Stimulated activated CD4-positive, alpha-beta T cell treated with anti-CD3 and anti-CD28 coated beads, Interleukin-4, amount 100 ng/mL, for 48 hours (primary cell): Measurements from ENCODE around the gene MIP.
"Not testable (repeated sequence)": the region's sequence is repeated elsewhere in the genome, so short reads cannot be mapped to it uniquely, and the experiment has no call there.

Source experiments
- DNase-seq, 2 donors: peaks; one replicate each; pipeline ENCODE4 v3.0.0-alpha.2; 2020; ENCODE audit warnings: low read depth in 2 of 2

MIP gene

DNA sequence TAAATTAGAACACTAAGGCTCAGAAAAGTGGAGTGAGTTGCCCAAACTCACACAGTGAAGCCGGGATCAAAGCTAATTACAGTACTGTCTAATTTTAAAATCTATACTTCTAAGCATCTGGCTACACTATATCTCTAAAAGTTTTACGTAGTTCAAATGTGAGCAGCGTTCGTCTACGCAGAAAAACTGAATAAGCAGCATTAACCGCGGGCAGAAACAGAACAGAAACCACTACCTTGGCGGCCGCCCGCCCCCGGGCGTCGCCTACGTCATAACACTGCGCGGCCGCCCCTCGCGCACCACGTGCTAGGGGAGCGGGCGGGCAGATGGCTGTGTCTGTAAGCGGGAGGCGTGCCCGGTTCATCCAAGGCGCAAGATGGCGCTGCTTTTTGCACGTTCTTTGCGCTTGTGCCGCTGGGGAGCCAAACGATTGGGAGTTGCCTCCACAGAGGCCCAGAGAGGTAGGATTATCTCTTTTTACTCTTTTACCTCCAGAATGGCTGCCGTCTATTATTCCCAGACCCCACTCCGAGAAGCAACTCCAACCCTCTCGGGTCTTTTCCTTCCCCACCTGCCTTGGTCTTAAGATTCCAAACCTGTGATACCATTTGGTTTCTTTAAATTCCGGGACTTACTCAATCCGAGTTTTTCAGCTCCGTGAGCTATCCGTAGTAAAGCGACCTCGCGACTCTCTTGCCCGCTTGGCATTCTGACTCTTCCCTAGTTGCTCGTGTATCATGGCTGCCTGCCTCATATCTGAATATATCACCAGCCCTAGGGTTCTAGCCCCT, 14.0 kb upstream of the MIP start, which contains the start of gene SPRYD4:
Gene SPRYD4, plus strand, starts transcription at position 363 of the 791 bp plus-strand sequence. Its CDS starts 14 bp downstream, at position 377.
- DNase-seq = peak; percentile 85 to 91

- no peak for DNase-seq
Measured at GRCh38 chr12:56462565-56462964, 8.1 kb upstream of the MIP start.

GRCh38 chr12:56461235-56462159, 7.0 kb upstream of the MIP start:
- DNase-seq = no peak

DNA sequence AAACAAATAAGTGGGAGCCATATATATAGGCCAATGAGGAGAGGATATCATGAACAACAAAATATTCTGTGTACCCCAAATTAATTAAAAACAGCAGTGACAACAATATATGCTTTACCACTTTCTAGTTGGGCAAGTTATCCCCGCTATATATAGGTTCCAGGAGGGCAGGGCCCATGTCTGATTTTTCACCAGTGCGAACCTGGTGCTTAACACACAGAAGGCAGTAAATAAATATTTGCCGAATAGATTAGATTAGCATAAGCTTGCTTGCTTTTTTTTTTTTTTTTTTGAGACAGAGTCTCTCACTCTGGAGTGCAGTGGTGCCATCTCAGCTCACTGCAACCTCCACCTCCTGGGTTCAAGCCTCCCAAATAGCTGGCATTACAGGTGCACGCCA, 3.4 kb upstream of the MIP start:
- no peak for DNase-seq

DNA sequence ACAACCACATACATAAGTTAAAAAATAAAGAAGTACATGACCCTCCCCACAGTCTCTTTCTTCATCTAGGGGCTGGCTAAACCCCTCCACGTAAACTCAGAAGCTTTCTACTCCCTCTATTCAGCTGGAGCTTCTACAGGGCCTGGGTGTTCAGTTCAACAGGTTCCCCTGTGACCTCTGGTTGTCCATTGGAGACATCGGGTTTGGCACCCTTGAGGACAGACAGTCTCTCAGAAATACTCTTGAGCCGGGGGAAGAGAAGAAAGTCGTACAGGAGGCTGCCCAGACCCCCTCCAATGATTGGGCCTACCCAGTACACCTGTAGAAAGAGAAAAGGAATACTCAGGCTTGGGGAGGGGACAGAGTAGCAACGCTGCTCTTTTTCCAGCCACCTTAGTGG, 3.3 kb downstream of the MIP start:
- no peak for DNase-seq

- DNase-seq = no peak
Measured at GRCh38 chr12:56450241-56450640, 4.2 kb downstream of the MIP start.

- DNase-seq = no peak
Measured at GRCh38 chr12:56449622-56449984, 4.9 kb downstream of the MIP start.

- peak; percentile 76 to 84 for DNase-seq
Measured at GRCh38 chr12:56448860-56449621, 5.4 kb downstream of the MIP start, which contains the start of gene TIMELESS. Gene TIMELESS, minus strand, starts transcription at chr12:56449426. Its CDS starts 15,256 bp downstream, at chr12:56434170.

- DNase-seq = not testable (repeated sequence)
Measured at GRCh38 chr12:56443208-56443607, 11.2 kb downstream of the MIP start.

DNA sequence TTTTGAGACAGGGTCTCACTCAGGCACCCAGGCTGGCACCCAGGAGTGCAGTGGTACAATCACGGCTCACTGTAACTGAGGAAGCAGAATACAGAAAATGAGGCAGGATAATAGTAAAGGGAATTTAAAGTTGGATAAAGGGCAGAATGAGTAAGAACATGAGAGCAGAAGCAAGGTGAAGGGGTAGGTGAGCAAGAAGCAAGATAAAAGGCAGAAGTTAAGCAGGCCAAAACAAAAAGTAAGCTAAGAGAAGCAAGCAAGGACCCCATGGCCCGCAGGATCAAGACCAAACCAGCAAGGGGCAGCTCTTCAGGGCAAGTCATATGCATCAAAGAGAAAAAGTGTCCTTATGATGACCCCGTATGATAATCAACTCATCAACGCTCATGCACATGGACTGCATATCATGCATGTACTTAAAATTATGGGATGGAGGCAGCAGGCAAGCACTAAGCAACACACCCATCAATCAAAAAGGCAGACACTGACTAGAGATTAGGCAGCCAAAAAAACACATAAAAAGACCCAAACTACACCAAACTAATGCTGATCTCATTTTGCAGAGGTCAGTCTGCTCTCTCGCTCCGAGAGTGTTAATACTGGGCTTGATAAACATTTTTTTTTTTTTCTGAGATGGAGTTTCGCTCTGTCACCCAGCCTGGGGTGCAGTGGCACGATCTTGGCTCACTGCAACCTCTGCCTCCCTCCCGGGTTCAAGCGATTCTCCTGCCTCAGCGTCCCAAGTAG, 16.9 kb downstream of the MIP start:
- no peak for DNase-seq

- no peak for DNase-seq
Measured at GRCh38 chr12:56434828-56435227, 19.6 kb downstream of the MIP start.

GRCh38 chr12:56431850-56432249, 22.6 kb downstream of the MIP start:
- no peak for DNase-seq

- no peak for DNase-seq
Measured at GRCh38 chr12:56431288-56431687, 23.2 kb downstream of the MIP start.

DNA sequence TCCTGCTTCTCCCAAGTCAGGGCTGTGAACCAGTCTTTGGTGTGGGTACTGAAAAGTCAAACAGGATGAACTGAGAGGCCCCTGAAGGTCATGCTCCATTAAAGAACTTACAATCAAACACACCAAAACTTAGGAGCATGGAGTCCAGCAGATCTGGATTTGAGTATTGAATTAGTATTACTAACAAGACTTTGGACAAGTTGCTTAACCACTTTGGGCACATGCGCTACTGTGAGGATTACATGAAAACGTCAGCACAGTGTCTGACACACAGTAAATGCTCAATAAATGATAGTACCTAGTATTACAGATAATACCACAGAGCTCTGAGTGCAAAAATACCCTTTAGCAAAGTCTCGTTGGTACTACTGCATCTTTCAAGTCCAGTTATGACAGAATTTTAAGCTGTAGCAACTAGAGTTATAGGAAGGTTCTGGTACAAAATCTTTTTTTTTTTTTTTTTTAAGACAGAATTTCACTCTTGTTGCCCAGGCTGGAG, 28.5 kb downstream of the MIP start:
- DNase-seq = no peak

GRCh38 chr12:56425193-56425592, 29.3 kb downstream of the MIP start:
- no peak for DNase-seq

- no peak for DNase-seq
Measured at GRCh38 chr12:56420411-56420810, 34.0 kb downstream of the MIP start.

GRCh38 chr12:56417739-56418138, 36.7 kb downstream of the MIP start:
- no peak for DNase-seq

DNA sequence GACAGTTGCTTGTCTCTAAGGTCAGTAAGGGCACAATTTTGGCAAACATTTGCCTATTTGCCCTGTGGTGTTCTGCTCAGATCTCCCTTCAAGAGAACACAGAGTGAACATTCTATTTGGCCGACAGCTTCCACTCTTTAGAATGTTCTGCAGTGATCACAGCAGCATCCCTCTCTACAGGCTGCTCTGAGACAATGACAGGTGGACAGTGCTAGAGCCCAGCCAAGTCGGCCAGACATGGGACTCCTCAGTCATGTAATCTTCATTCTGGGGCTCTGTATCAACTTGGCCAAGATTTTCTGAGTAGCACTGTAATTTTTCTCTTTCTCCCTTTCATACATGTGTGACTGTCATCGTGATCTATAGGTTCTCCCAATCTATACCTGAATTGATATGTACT, 40.1 kb downstream of the MIP start:
- no peak for DNase-seq

DNA sequence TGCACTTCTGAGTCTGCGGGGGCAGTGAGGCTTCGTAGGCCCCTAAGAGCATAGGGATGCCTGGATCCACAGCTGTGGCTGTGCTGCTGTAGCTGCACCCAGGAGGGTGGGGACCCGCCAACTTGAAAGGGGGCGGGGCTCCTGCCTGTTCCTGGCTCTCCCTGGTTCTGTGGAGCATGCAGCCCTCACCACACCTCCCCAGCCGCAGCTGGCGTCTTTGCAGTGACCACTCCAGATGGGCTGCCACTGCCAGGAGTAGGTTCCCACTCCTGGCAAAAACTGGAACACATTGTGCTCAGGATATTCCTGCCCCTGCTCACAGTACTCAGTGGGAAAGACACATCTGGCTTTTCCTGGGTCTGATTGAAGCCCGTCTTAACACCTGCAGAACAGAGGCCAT, 41.1 kb downstream of the MIP start:
- no peak for DNase-seq

GRCh38 chr12:56411781-56412639, 42.4 kb downstream of the MIP start:
- DNase-seq = no peak
